HCT116 (cell line): ENCODE results near the gene TMUB1. TPM values are rescaled to one million over a fixed set of nuclear protein-coding genes. Genes with fewer than 3 reads are reported as not detected.

Experiments
- ATAC-seq: fragments of 200-7000 bp; cut with Tn5 transposase; 2 replicates; pipeline ENCODE4 v1.9.1; 2020; ENCODE audit warnings: mild to moderate bottlenecking, moderate library complexity
- BruUV-seq: library from RNA; stranded (reverse); fragments of 400-500 nt; replicated peaks from 2 replicates; lab custom pipeline; 2021; lab: Mats Ljungman, UMichigan
- CTCF ChIA-PET: fragments of 300-600 bp; sonication (Branson Sonifier 250); formaldehyde crosslinking; loops from one replicate; lab custom pipeline; 2021; ENCODE audit warnings: antibody characterized with exemption; lab: Charles Lee
- POLR2A ChIA-PET: fragments of 300-600, 350-600 bp; sonication (Branson Sonifier 250); formaldehyde crosslinking; loops from one replicate; lab custom pipeline; 2021; ENCODE audit warnings: antibody characterized with exemption; lab: Charles Lee
- RAD21 ChIA-PET, 2 experiments: fragments of 300-600 bp; sonication (Branson Sonifier 250); formaldehyde crosslinking; loops; one replicate each; lab custom pipeline; 2023; ENCODE audit warnings: low total read pairs in 2 of 2; ENCODE audit not compliant: uncharacterized antibody in 2 of 2, unreplicated experiment in 2 of 2, low non-redundant PET in 1 of 2; lab: Charles Lee
- DNase-seq: peaks from one replicate; pipeline ENCODE4 v3.0.0-alpha.2; 2010; ENCODE audit warnings: low read depth, low spot score
- H2AFZ ChIP-seq: fragments of 200-600 bp; shearing (Covaris generic), sonication (generic); 2 replicates; pipeline ENCODE4 v1.6.1; 2017; ENCODE audit warnings: low read depth, mixed run types, mixed read lengths, antibody characterized with exemption, low read length; ENCODE audit not compliant: poor library complexity, severe bottlenecking
- H3K27ac ChIP-seq: 2 replicates; pipeline ENCODE4 v1.5.1; 2012; ENCODE audit warnings: low read depth, low read length
- H3K27me3 ChIP-seq: fragments of 200-600 bp; sonication (generic); 2 replicates; pipeline ENCODE4 v1.6.1; 2016; ENCODE audit warnings: mixed run types, low read length, mixed read lengths; ENCODE audit not compliant: insufficient read depth
- H3K36me3 ChIP-seq, 2 experiments: fragments of 200-500 bp in 1 of 2; fragments of 200-600 bp in 1 of 2; sonication (Bioruptor generic) in 1 of 2; sonication (generic) in 1 of 2; 2 replicates each; pipeline versions ENCODE4 v1.5.1 to v1.6.1; 2014 to 2016; ENCODE audit warnings: low read length in 2 of 2, inconsistent platforms in 1 of 2, mixed read lengths in 1 of 2, mixed run types in 1 of 2; ENCODE audit not compliant: insufficient read depth in 2 of 2, control insufficient read depth in 1 of 2
- H3K4me1 ChIP-seq, 2 experiments: fragments of 200-600 bp in 1 of 2; sonication (generic) in 1 of 2; 2 replicates each; pipeline versions ENCODE4 v1.5.1 to v1.6.1; 2012 to 2017; ENCODE audit warnings: low read length in 2 of 2, inconsistent platforms in 1 of 2, mild to moderate bottlenecking in 1 of 2, mixed read lengths in 1 of 2, mixed run types in 1 of 2, moderate library complexity in 1 of 2; ENCODE audit not compliant: insufficient read depth in 2 of 2, control insufficient read depth in 1 of 2
- H3K4me2 ChIP-seq: fragments of 200-600 bp; sonication (generic); 2 replicates; pipeline ENCODE4 v1.6.1; 2017; ENCODE audit warnings: mixed run types, low read length, mixed read lengths
- H3K4me3 ChIP-seq, 2 experiments: fragments of 200-600 bp in 1 of 2; sonication (generic) in 1 of 2; replicated peaks in 1 of 2; 2 replicates each; pipeline ENCODE4 v1.5.1; 2011 to 2016; ENCODE audit warnings: low read length in 2 of 2, control low read depth in 1 of 2, low read depth in 1 of 2, mild to moderate bottlenecking in 1 of 2, mixed read lengths in 1 of 2, mixed run types in 1 of 2
- H3K79me2 ChIP-seq: fragments of 200-600 bp; sonication (generic); 2 replicates; pipeline ENCODE4 v1.6.1; 2017; ENCODE audit warnings: mild to moderate bottlenecking, mixed run types, low read length, moderate library complexity, mixed read lengths; ENCODE audit not compliant: insufficient read depth
- H3K9ac ChIP-seq: fragments of 200-600 bp; sonication (generic); 2 replicates; pipeline ENCODE4 v1.6.1; 2016; ENCODE audit warnings: low read length, mixed read lengths
- H3K9me2 ChIP-seq: fragments of 200-600 bp; sonication (generic), shearing (Covaris generic); 2 replicates; pipeline ENCODE4 v1.6.1; 2017; ENCODE audit warnings: mixed run types, mild to moderate bottlenecking, moderate library complexity; ENCODE audit not compliant: insufficient read depth
- H3K9me3 ChIP-seq, 2 experiments: fragments of 200-500 bp in 1 of 2; fragments of 200-600 bp in 1 of 2; sonication (Bioruptor generic) in 1 of 2; sonication (generic) in 1 of 2; 2 replicates each; pipeline ENCODE4 v1.6.1; 2014 to 2017; ENCODE audit warnings: low read length in 2 of 2, mixed read lengths in 2 of 2, inconsistent platforms in 1 of 2, low read depth in 1 of 2, mild to moderate bottlenecking in 1 of 2, mixed run types in 1 of 2, moderate library complexity in 1 of 2; ENCODE audit not compliant: control insufficient read depth in 1 of 2, insufficient read depth in 1 of 2
- H4K20me1 ChIP-seq: fragments of 200-600 bp; sonication (generic), shearing (Covaris generic); 2 replicates; pipeline ENCODE4 v1.6.1; 2017; ENCODE audit warnings: mixed run types, mild to moderate bottlenecking, moderate library complexity; ENCODE audit not compliant: insufficient read depth
- CBX3 ChIP-seq: IDR thresholded peaks from 2 replicates; pipeline ENCODE4 v1.6.1; 2012; ENCODE audit warnings: low read depth
- CEBPB ChIP-seq: IDR thresholded peaks from 2 replicates; pipeline ENCODE4 v1.6.1; 2012; ENCODE audit warnings: low read depth
- ELF1 ChIP-seq: IDR thresholded peaks from 2 replicates; pipeline ENCODE4 v1.6.1; 2012; ENCODE audit warnings: low read depth, borderline replicate concordance
- EZH2 ChIP-seq: fragments of 200-600 bp; sonication (generic); IDR thresholded peaks from 2 replicates; pipeline ENCODE4 v1.6.1; 2017; ENCODE audit warnings: antibody characterized with exemption, mixed run types
- EZH2phosphoT487 ChIP-seq: fragments of 200-600 bp; IDR thresholded peaks from 2 replicates; pipeline ENCODE4 v1.6.1; 2018; ENCODE audit warnings: antibody characterized with exemption, borderline replicate concordance
- JUND ChIP-seq: IDR thresholded peaks from 2 replicates; pipeline ENCODE4 v1.6.1; 2012
- POLR2AphosphoS5 ChIP-seq: IDR thresholded peaks from 2 replicates; pipeline ENCODE4 v1.6.1; 2011; ENCODE audit warnings: mild to moderate bottlenecking, low read depth, low read length, moderate library complexity
- SIN3A ChIP-seq: IDR thresholded peaks from 2 replicates; pipeline ENCODE4 v1.6.1; 2012; ENCODE audit warnings: low read depth
- SP1 ChIP-seq: IDR thresholded peaks from 2 replicates; pipeline ENCODE4 v1.6.1; 2012; ENCODE audit warnings: low read depth
- SRF ChIP-seq: IDR thresholded peaks from 2 replicates; pipeline ENCODE4 v1.6.1; 2012; ENCODE audit warnings: low read depth
- TCF7L2 ChIP-seq: IDR thresholded peaks from 2 replicates; pipeline ENCODE4 v1.7.0; 2011; ENCODE audit warnings: borderline replicate concordance, inconsistent platforms; ENCODE audit not compliant: insufficient read depth, insufficient read length; ENCODE audit errors: extremely low read depth
- ZFX ChIP-seq: fragments of 450-650 bp; IDR thresholded peaks from 2 replicates; pipeline ENCODE4 v1.6.1; 2017
- ZNF274 ChIP-seq: fragments of 200-500 bp; sonication (Bioruptor generic); IDR thresholded peaks from 2 replicates; pipeline ENCODE4 v1.6.1; 2014; ENCODE audit warnings: mild to moderate bottlenecking, low read depth, low read length, inconsistent platforms
- intact Hi-C: fragments of 100-400 bp; cut with micrococcal nuclease; formaldehyde crosslinking; loops from 2 replicates; pipeline ENCODE4 v1.10.0; 2022
- total RNA-seq: library from RNA; stranded (reverse); gene quantifications from one replicate; pipeline ENCODE4 v1.2.1, GENCODE V29; 2021; ENCODE audit not compliant: unreplicated experiment
- TF ChIP-seq, protein P1 (sequence below), 3 experiments: fragments of 200-600 bp in 1 of 3; sonication (generic) in 1 of 3; IDR thresholded peaks in 2 of 3; conservative IDR thresholded peaks in 1 of 3; 2 replicates each; pipeline ENCODE4 v1.5.1; 2012 to 2017; ENCODE audit warnings: low read depth in 2 of 3, low read length in 2 of 3, antibody characterized with exemption in 1 of 3, borderline replicate concordance in 1 of 3, control low read depth in 1 of 3, mild to moderate bottlenecking in 1 of 3, mixed read lengths in 1 of 3, mixed run types in 1 of 3, moderate library complexity in 1 of 3; ENCODE audit not compliant: insufficient read depth in 1 of 3

Gene TMUB1
- total RNA-seq, 1 experiment from 2014 or later = 75.8 TPM

DNA sequence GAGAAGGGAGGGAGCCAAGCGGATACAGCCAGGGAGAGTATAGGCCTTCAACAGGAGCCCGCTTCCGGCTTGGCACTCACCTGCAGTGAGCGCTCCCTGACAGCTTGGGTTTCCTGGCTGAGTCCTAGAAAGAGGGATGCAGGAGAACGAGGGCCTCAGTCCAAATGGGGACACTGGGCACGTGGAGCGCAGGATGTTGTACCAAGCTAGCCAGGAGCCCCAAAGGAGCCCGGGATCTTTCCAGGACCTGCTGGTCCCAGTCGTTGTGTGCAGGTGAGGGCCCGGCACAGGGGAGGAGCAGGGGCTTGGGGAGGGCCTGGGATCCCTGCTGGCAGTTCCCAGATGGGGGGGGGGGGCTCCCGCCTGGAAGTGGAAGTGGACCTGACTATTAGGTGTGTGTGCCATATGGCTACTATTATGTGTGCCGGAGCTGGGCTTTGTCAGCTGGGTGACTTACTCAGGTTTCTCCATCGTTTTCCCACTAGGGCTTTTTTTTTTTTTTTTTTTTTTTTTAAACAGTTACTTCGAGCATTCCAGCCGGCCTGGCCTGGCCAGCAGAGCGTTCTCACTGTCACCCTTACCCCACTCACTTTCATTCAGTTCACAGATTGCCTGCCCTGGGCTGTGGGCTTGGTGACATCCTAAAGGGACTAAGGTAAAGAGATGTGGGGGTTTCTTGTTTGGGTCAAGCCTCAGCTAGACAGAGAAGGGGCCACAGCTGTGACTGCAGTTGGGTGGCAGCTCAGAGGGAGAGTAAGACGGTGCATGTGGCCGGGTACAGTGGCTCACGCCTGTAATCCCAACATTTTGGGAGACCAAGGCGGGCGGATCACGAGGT lies 6.8 kb upstream of the TMUB1 start:
- Histone ChIP-seq H3K79me2 (peaks cover 84% of the 10 kb centered on the region), H3K4me2 (no peak overlapping the region), H3K9me2 (no peaks in the 10 kb centered on the region), H2AFZ (no peak overlapping the region), H3K4me3 (no peak overlapping the region), H4K20me1 (no peaks in the 10 kb centered on the region; the same call in 1 of the 2 replicates), H3K9ac (no peak overlapping the region), H3K36me3 (peaks cover 0 to 24% of the 10 kb centered on the region in 2 experiments; a peak in 1 of 4 replicates), H3K4me1 (peaks cover 10 to 19% of the 10 kb centered on the region in 2 experiments; a peak in 3 of 4 replicates), H3K27me3 (no peaks in the 10 kb centered on the region), H3K27ac (no peak overlapping the region), H3K9me3 (no peaks in the 10 kb centered on the region)
- intact Hi-C loops = no loop called here
- ChIA-PET CTCF (no interaction called here), RAD21 (no interaction called here), POLR2A (interaction anchor here (0.8 kb wide), 1 partner anchor 9 kb away, joined by 3 read pairs; the partner anchor contains the start of gene FASTK)
- DNase-seq (no peak), ATAC-seq (no peak)
- BruUV-seq = no TSS peak
- TF ChIP-seq ELF1 = no peak
- no peak for TF ChIP-seq CBX3
- no peak for TF ChIP-seq JUND
- no peak for TF ChIP-seq EZH2phosphoT487
- no peak for TF ChIP-seq ZFX
- TF ChIP-seq, protein P1, sequence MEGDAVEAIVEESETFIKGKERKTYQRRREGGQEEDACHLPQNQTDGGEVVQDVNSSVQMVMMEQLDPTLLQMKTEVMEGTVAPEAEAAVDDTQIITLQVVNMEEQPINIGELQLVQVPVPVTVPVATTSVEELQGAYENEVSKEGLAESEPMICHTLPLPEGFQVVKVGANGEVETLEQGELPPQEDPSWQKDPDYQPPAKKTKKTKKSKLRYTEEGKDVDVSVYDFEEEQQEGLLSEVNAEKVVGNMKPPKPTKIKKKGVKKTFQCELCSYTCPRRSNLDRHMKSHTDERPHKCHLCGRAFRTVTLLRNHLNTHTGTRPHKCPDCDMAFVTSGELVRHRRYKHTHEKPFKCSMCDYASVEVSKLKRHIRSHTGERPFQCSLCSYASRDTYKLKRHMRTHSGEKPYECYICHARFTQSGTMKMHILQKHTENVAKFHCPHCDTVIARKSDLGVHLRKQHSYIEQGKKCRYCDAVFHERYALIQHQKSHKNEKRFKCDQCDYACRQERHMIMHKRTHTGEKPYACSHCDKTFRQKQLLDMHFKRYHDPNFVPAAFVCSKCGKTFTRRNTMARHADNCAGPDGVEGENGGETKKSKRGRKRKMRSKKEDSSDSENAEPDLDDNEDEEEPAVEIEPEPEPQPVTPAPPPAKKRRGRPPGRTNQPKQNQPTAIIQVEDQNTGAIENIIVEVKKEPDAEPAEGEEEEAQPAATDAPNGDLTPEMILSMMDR (IDR thresholded peaks at IDR 0.05 in 2 of 3, conservative IDR thresholded peaks at IDR 0.05 in 1 of 3; ENCODE audit: borderline replicate concordance in 1 of 3, insufficient read depth in 1 of 3, low read depth in 2 of 3, low read length in 2 of 3) = no peak
- no peak for TF ChIP-seq CEBPB
- TF ChIP-seq POLR2AphosphoS5 = no peak
- TF ChIP-seq EZH2 = no peak
- no peak for TF ChIP-seq SP1
- no peak for TF ChIP-seq TCF7L2
- no peak for TF ChIP-seq ZNF274
- TF ChIP-seq SIN3A = no peak
- TF ChIP-seq SRF = no peak
